ENCODE data around the gene UQCRHL. TPM values are rescaled to one million over a fixed set of nuclear protein-coding genes. Genes with fewer than 3 reads are reported as not detected.

UQCRHL gene
- total and polyA plus RNA-seq, 10 of the 15 experiments (the other 5 are each of a cell fraction or from before 2014, with no cell fraction given), result 1.4 to 17.3 (median 5.7) TPM

DNA sequence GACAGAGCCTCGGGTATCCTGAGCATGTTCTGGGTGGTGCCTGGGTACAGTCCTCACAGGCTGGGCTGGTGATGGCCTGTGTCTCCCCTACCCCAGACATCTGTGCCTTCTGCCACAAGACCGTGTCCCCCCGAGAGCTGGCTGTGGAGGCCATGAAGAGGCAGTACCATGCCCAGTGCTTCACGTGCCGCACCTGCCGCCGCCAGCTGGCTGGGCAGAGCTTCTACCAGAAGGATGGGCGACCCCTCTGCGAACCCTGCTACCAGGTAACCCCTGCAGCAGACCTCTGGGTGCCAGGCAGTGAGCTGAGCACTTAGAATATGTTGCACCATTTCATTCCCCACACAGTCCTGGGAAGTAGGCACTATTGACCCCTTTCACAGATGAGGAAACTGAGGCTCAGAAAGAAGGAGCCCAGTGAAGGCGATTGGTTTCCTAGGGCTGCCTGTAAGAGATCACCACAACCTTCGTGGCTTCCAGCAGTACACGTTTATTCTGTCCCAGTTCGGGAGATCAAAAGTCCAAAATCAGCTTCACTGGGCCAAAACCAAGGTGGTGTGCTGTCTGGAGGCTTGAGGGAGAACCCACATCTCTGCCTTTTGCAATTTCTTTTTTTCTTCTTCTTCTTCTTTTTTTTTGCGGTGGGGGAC, 37.0 kb downstream of the UQCRHL start:
- no peak overlapping the region for H3K4me3 ChIP-seq
- FAIRE-seq, result no peak
- no peaks in the 10 kb centered on the region for H4K20me1 ChIP-seq (ENCODE audit: control insufficient read depth, insufficient read depth)
- H3K9ac ChIP-seq (ENCODE audit: control insufficient read depth, insufficient read depth, low read length), result no peak overlapping the region
- in situ Hi-C loops (cut with MboI) (no loop called here), intact Hi-C loops (cut with micrococcal nuclease; ENCODE audit: unreplicated experiment) (no loop called here)
- ChIA-PET RAD21 (ENCODE audit: unreplicated experiment) (no interaction called here), POLR2A (no interaction called here), SMC1A (ENCODE audit: uncharacterized antibody, unreplicated experiment) (no interaction called here), CTCF (no interaction called here)
- H3K4me2 ChIP-seq (ENCODE audit: control insufficient read depth, insufficient read depth), result no peak overlapping the region
- DNase-seq (ENCODE audit: low read depth, low spot score), result no peak
- H3K9me3 ChIP-seq (replicated peaks; ENCODE audit: control insufficient read depth, insufficient read depth, low read length), result no peaks in the 10 kb centered on the region
- H3K27ac ChIP-seq (ENCODE audit: control insufficient read depth, insufficient read depth), result no peak overlapping the region
- H3K79me2 ChIP-seq (ENCODE audit: control insufficient read depth, insufficient read depth, low read length), result no peaks in the 10 kb centered on the region
- H2AFZ ChIP-seq (ENCODE audit: control insufficient read depth, low read depth, low read length), result no peak overlapping the region
- BruUV-seq (replicated peaks), result no TSS peak
- 36% methylated on average over 13 of the region's 14 CpGs for WGBS (ENCODE audit: insufficient coverage, insufficient replicate concordance, low lambda C conversion rate, missing lambda C conversion rate)
- no peaks in the 10 kb centered on the region for H3K36me3 ChIP-seq (ENCODE audit: control insufficient read depth in 2 of 2, insufficient read depth in 2 of 2, low read length in 1 of 2)
- no peak for ATAC-seq
- no peak for TF ChIP-seq PKNOX1 (IDR thresholded peaks at IDR 0.05)
- TF ChIP-seq SRF (IDR thresholded peaks at IDR 0.05; ENCODE audit: low read depth in 2 of 2, low read length in 2 of 2), result no peak
- TF ChIP-seq MAX (IDR thresholded peaks at IDR 0.05; ENCODE audit: low read depth, low read length), result no peak
- TF ChIP-seq SUPT20H (IDR thresholded peaks at IDR 0.05; ENCODE audit: borderline replicate concordance, control insufficient read depth, low read depth, low read length), result no peak
- H3K4me1 ChIP-seq (ENCODE audit: control insufficient read depth, insufficient read depth, low read length), result no peaks in the 10 kb centered on the region
- no peaks in the 10 kb centered on the region; a peak in 1 of 4 replicates for H3K27me3 ChIP-seq (replicated peaks in 1 of 2; ENCODE audit: control insufficient read depth in 2 of 2, insufficient read depth in 2 of 2, low read length in 1 of 2)

GRCh38 chr1:15768388-15768787, 39.1 kb downstream of the UQCRHL start:
- H2AFZ ChIP-seq (ENCODE audit: control insufficient read depth, low read depth, low read length), result no peak overlapping the region
- ChIA-PET POLR2A (no interaction called here), SMC1A (ENCODE audit: uncharacterized antibody, unreplicated experiment) (interaction anchor here (1.3 kb wide), 1 partner anchor 16 kb away, joined by 3 read pairs; no protein-coding TSS in a partner anchor), RAD21 (ENCODE audit: unreplicated experiment) (no interaction called here), CTCF (no interaction called here)
- no peaks in the 10 kb centered on the region for H3K36me3 ChIP-seq (ENCODE audit: control insufficient read depth in 2 of 2, insufficient read depth in 2 of 2, low read length in 1 of 2)
- no peaks in the 10 kb centered on the region for H3K79me2 ChIP-seq (ENCODE audit: control insufficient read depth, insufficient read depth, low read length)
- TF ChIP-seq HDGF (IDR thresholded peaks at IDR 0.05) (no peak), HDAC6 (IDR thresholded peaks at IDR 0.05; ENCODE audit: unreplicated experiment) (no peak), PML (IDR thresholded peaks at IDR 0.05; ENCODE audit: low read length) (no peak), IRF4 (IDR thresholded peaks at IDR 0.05; ENCODE audit: low read depth, low read length) (no peak), ZNF207 (IDR thresholded peaks at IDR 0.05; ENCODE audit: borderline replicate concordance) (no peak)
- FAIRE-seq (no peak), DNase-seq (ENCODE audit: low read depth, low spot score) (no peak), ATAC-seq (no peak)
- no peak overlapping the region for H3K27ac ChIP-seq (ENCODE audit: control insufficient read depth, insufficient read depth)
- intact Hi-C loops (cut with micrococcal nuclease; ENCODE audit: unreplicated experiment), result no loop called here
- H3K9me3 ChIP-seq (replicated peaks; ENCODE audit: control insufficient read depth, insufficient read depth, low read length), result no peaks in the 10 kb centered on the region
- in situ Hi-C loops (cut with MboI), result no loop called here
- H3K9ac ChIP-seq (ENCODE audit: control insufficient read depth, insufficient read depth, low read length), result no peak overlapping the region
- no peaks in the 10 kb centered on the region for H3K4me1 ChIP-seq (ENCODE audit: control insufficient read depth, insufficient read depth, low read length)
- no peak overlapping the region for H3K4me3 ChIP-seq
- 72% methylated on average over 7 of the region's 7 CpGs for WGBS (ENCODE audit: insufficient coverage, insufficient replicate concordance, low lambda C conversion rate, missing lambda C conversion rate)
- H3K4me2 ChIP-seq (ENCODE audit: control insufficient read depth, insufficient read depth), result no peak overlapping the region
- H3K27me3 ChIP-seq (replicated peaks in 1 of 2; ENCODE audit: control insufficient read depth in 2 of 2, insufficient read depth in 2 of 2, low read length in 1 of 2), result no peaks in the 10 kb centered on the region; a peak in 1 of 4 replicates
- H4K20me1 ChIP-seq (ENCODE audit: control insufficient read depth, insufficient read depth), result no peaks in the 10 kb centered on the region
- BruUV-seq (replicated peaks), result no TSS peak
